ENCODE results near the gene MEG3. TPM values are rescaled to one million over a fixed set of nuclear protein-coding genes. Genes with fewer than 3 reads are reported as not detected.

Gene MEG3
- total and polyA plus RNA-seq, 12 donors, result 86.6 to 8,129 (median 728) TPM

- peak in 1 of 7 donors; percentile 38 for DNase-seq
- Histone ChIP-seq H3K4me1 (replicated peaks in 1 of 2) (peaks cover 4 to 24% of the 10 kb centered on the region in 2 donors), H3K36me3 (replicated peaks in 1 of 2) (peaks cover 0 to 86% of the 10 kb centered on the region in 2 donors), H3K27ac (peak overlapping the region in 2 of 5 donors; percentile 29 to 84), H3K27me3 (no peaks in the 10 kb centered on the region), H3K9me3 (replicated peaks in 1 of 3) (no peaks in the 10 kb centered on the region), H3K4me3 (no peak overlapping the region)
- TF ChIP-seq CTCF (IDR thresholded peaks at IDR 0.05), result no peak
- TF ChIP-seq POLR2A (IDR thresholded peaks at IDR 0.05), result no peak
- 74 to 78% (median 76%) methylated on average over 7 to 29 of the region's 29 CpGs for WGBS, 4 donors
- intact Hi-C loops (cut with DNase I), result no loop called here
These were observed 9.1 kb downstream of the MEG3 start for GRCh38 chr14:100834794-100835547.

- DNase-seq, result peak in 1 of 7 donors; percentile 40
- Histone ChIP-seq H3K36me3 (replicated peaks in 1 of 2) (peaks cover 0 to 82% of the 10 kb centered on the region in 2 donors), H3K27ac (peak overlapping the region in 2 of 5 donors; percentile 29 to 84), H3K4me3 (no peak overlapping the region), H3K9me3 (replicated peaks in 1 of 3) (no peaks in the 10 kb centered on the region), H3K27me3 (no peaks in the 10 kb centered on the region), H3K4me1 (replicated peaks in 1 of 2) (peaks cover 4 to 28% of the 10 kb centered on the region in 2 donors)
- intact Hi-C loops (cut with DNase I), result no loop called here
- TF ChIP-seq POLR2A (IDR thresholded peaks at IDR 0.05), result no peak
- no peak for TF ChIP-seq CTCF (IDR thresholded peaks at IDR 0.05)
- 74 to 87% (median 82%) methylated on average over 17 to 24 of the region's 24 CpGs for WGBS, 4 donors
These were observed 9.8 kb downstream of the MEG3 start for GRCh38 chr14:100835548-100836310.

- no peak for DNase-seq
- Histone ChIP-seq H3K4me3 (no peak overlapping the region), H3K4me1 (replicated peaks in 1 of 2) (peaks cover 4 to 28% of the 10 kb centered on the region in 2 donors), H3K27ac (peak overlapping the region in 1 of 5 donors; percentile 84), H3K36me3 (replicated peaks in 1 of 2) (peaks cover 0 to 79% of the 10 kb centered on the region in 2 donors), H3K27me3 (no peaks in the 10 kb centered on the region), H3K9me3 (replicated peaks in 1 of 3) (no peaks in the 10 kb centered on the region)
- TF ChIP-seq CTCF (IDR thresholded peaks at IDR 0.05) (no peak), POLR2A (IDR thresholded peaks at IDR 0.05) (no peak)
- 85 to 91% (median 86%) methylated on average over 6 to 12 of the region's 12 CpGs for WGBS, 4 donors
- intact Hi-C loops (cut with DNase I), result no loop called here
These were observed 10.4 kb downstream of the MEG3 start for GRCh38 chr14:100836311-100836805.

Measured in adrenal gland (tissue), 12 donors.